Measurements from ENCODE around the gene SHLD1. TPM values are rescaled to one million over a fixed set of nuclear protein-coding genes. Genes with fewer than 3 reads are reported as not detected.

The SHLD1 gene
- total and polyA plus RNA-seq, 7 donors = 0.99 to 18.7 (median 5.4) TPM

DNA sequence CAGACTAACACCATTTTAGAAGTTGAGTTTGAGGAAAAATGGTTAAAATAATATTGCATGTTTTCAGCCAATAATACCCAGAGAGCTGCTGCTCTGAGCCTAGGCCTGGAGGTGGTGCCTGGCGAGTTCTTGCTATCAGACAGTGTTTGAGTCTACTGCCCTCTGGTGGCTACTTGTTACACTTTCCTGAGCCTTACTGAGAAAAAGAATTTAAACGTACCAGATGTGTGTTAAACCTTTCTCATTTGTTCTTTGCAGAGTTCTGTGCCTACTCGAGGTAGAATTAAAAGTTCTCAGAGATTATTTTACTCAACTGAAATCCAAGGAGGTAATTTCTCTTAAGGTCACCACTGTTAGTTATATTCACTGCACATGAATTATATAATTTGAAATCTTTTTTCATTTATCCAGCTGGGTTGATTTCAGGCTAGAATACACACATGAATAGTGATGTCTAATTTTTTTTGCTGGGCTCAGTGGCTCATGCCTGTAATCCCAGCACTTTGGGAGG, 38.2 kb downstream of the SHLD1 start:
- H3K4me1 ChIP-seq = peaks cover 0 to 15% (median 8%) of the 10 kb centered on the region in 4 donors
- no peak overlapping the region for H3K4me3 ChIP-seq
- peak; percentile 86 for DNase-seq
- intact Hi-C loops (cut with DNase I) = loop anchor here (1.0 kb wide), 2 partner anchors 219 to 259 kb away; no protein-coding TSS in a partner anchor
- no peaks in the 10 kb centered on the region for H3K36me3 ChIP-seq
- TF ChIP-seq EP300 (IDR thresholded peaks at IDR 0.05) (no peak), CTCF (IDR thresholded peaks at IDR 0.05) (peak; percentile 77 to 91 (median 82))
- no peak overlapping the region for H3K27ac ChIP-seq
- 1 to 2% methylated on average over 3 of the region's 3 CpGs for whole genome bisulfite sequencing, 2 donors
- H3K27me3 ChIP-seq = no peaks in the 10 kb centered on the region
- no peaks in the 10 kb centered on the region for H3K9me3 ChIP-seq

- Histone ChIP-seq H3K4me3 (no peak overlapping the region), H3K27ac (no peak overlapping the region), H3K4me1 (peaks cover 0 to 15% (median 8%) of the 10 kb centered on the region in 4 donors), H3K36me3 (no peaks in the 10 kb centered on the region), H3K9me3 (no peaks in the 10 kb centered on the region), H3K27me3 (no peaks in the 10 kb centered on the region)
- WGBS, 2 donors = 89 to 94% methylated on average over 2 of the region's 2 CpGs
- no peak for TF ChIP-seq POLR2AphosphoS5 (IDR thresholded peaks at IDR 0.05)
- DNase-seq = no peak
- intact Hi-C loops (cut with DNase I) = no loop called here
These were observed 39.6 kb downstream of the SHLD1 start for GRCh38 chr20:5789827-5790226.

DNA sequence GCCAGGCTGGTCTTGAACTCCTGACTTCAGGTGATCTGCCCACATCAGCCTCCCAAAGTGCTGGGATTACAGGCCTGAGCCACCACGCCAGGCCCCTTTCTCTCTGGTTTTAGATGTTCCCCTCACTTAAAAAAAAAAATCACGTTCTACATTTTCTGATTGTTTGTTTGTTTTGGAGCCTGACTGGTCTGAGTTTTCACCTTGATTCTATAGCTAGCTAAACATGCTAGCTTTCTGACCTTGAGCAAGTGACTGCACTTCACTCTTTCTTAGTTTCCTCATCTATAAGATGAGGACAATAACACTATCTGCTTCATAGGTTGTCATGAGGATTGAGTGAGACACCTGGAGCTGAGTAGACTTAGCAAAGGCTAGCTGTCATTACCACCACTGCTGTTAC, 43.7 kb downstream of the SHLD1 start:
- H3K9me3 ChIP-seq = no peaks in the 10 kb centered on the region
- H3K4me3 ChIP-seq = no peak overlapping the region
- WGBS, 2 donors = 64 to 87% methylated on average over 2 of the region's 2 CpGs
- no peak overlapping the region for H3K27ac ChIP-seq
- DNase-seq = no peak
- TF ChIP-seq POLR2AphosphoS5 (IDR thresholded peaks at IDR 0.05) = no peak
- TF ChIP-seq CTCF (IDR thresholded peaks at IDR 0.05) = no peak
- TF ChIP-seq POLR2A (IDR thresholded peaks at IDR 0.05) = no peak
- TF ChIP-seq EP300 (IDR thresholded peaks at IDR 0.05) = no peak
- H3K27me3 ChIP-seq = no peaks in the 10 kb centered on the region
- H3K4me1 ChIP-seq = no peaks in the 10 kb centered on the region
- no peaks in the 10 kb centered on the region for H3K36me3 ChIP-seq
- intact Hi-C loops (cut with DNase I) = no loop called here

- WGBS, 2 donors = 66 to 86% methylated on average over 8 of the region's 8 CpGs
- Histone ChIP-seq H3K9me3 (no peaks in the 10 kb centered on the region), H3K36me3 (no peaks in the 10 kb centered on the region), H3K4me3 (no peak overlapping the region), H3K27ac (no peak overlapping the region), H3K27me3 (no peaks in the 10 kb centered on the region), H3K4me1 (no peaks in the 10 kb centered on the region)
- intact Hi-C loops (cut with DNase I) = no loop called here
- TF ChIP-seq EP300 (IDR thresholded peaks at IDR 0.05) = no peak
- no peak for TF ChIP-seq POLR2AphosphoS5 (IDR thresholded peaks at IDR 0.05)
- no peak for TF ChIP-seq CTCF (IDR thresholded peaks at IDR 0.05)
- TF ChIP-seq POLR2A (IDR thresholded peaks at IDR 0.05) = no peak
- DNase-seq = no peak
These were observed 46.3 kb downstream of the SHLD1 start for GRCh38 chr20:5796331-5797040.

- 40 to 64% methylated on average over 1 of the region's 1 CpG for WGBS, 2 donors
- H3K27ac ChIP-seq = no peak overlapping the region
- no peaks in the 10 kb centered on the region for H3K36me3 ChIP-seq
- H3K9me3 ChIP-seq = no peaks in the 10 kb centered on the region
- H3K27me3 ChIP-seq = no peaks in the 10 kb centered on the region
- no peaks in the 10 kb centered on the region for H3K4me1 ChIP-seq
- no peak overlapping the region for H3K4me3 ChIP-seq
- DNase-seq = no peak
- intact Hi-C loops (cut with DNase I) = no loop called here
- TF ChIP-seq CTCF (IDR thresholded peaks at IDR 0.05) (no peak), POLR2A (IDR thresholded peaks at IDR 0.05) (no peak), POLR2AphosphoS5 (IDR thresholded peaks at IDR 0.05) (no peak), EP300 (IDR thresholded peaks at IDR 0.05) (no peak)
These were observed 47.0 kb downstream of the SHLD1 start for GRCh38 chr20:5797165-5797564.

All from sigmoid colon (tissue), 7 donors.